ENCODE data around the gene ZSWIM6. TPM values are rescaled to one million over a fixed set of nuclear protein-coding genes. Genes with fewer than 3 reads are reported as not detected.

Gene ZSWIM6
- total RNA-seq, 1 donor from 2014 or later, result 35.9 TPM

- H3K4me3 Mint-ChIP-seq, result no peak overlapping the region
- H3K27ac Mint-ChIP-seq, result no peak overlapping the region
- no peak for DNase-seq (ENCODE audit: low spot score in 2 of 2, unreplicated experiment in 2 of 2)
- no peaks in the 10 kb centered on the region for H3K9me3 Mint-ChIP-seq
- H3K4me1 Mint-ChIP-seq, result peaks cover 36% of the 10 kb centered on the region
- TF ChIP-seq CTCF (IDR thresholded peaks at IDR 0.05; ENCODE audit: unreplicated experiment), result no peak
- no peaks in the 10 kb centered on the region for H3K27me3 Mint-ChIP-seq (ENCODE audit: low read depth)
- no peaks in the 10 kb centered on the region for H3K36me3 Mint-ChIP-seq
These were observed 24.9 kb upstream of the ZSWIM6 start for GRCh38 chr5:61307191-61307590.

DNA sequence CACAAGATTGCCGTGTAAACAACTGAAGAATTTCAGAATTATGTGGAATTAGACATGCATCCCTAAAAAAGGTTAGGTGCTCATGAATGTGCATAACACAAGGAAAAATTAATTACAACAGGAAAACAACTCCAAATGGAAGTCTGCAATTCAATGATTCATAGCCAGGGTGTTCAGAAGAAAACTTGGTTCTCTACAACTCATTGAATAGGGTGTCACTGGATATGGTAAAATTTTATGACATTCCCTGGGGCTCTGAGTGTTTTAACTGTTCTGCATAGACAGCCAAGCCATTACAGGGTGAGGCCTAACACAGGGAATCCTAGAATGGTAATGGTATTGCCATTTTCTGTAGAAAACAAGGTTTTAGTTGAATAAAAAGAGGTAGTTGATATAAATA lies 24.4 kb upstream of the ZSWIM6 start:
- DNase-seq (ENCODE audit: low spot score in 2 of 2, unreplicated experiment in 2 of 2), result no peak
- Mint-ChIP-seq H3K27ac (no peak overlapping the region), H3K36me3 (no peaks in the 10 kb centered on the region), H3K4me3 (no peak overlapping the region), H3K9me3 (no peaks in the 10 kb centered on the region), H3K27me3 (ENCODE audit: low read depth) (no peaks in the 10 kb centered on the region), H3K4me1 (peaks cover 32% of the 10 kb centered on the region)
- TF ChIP-seq CTCF (IDR thresholded peaks at IDR 0.05; ENCODE audit: unreplicated experiment), result no peak

- H3K9me3 Mint-ChIP-seq, result no peaks in the 10 kb centered on the region
- H3K36me3 Mint-ChIP-seq, result no peaks in the 10 kb centered on the region
- H3K4me3 Mint-ChIP-seq, result no peak overlapping the region
- no peak for DNase-seq (ENCODE audit: low spot score in 2 of 2, unreplicated experiment in 2 of 2)
- TF ChIP-seq CTCF (IDR thresholded peaks at IDR 0.05; ENCODE audit: unreplicated experiment), result no peak
- H3K27ac Mint-ChIP-seq, result no peak overlapping the region
- H3K27me3 Mint-ChIP-seq (ENCODE audit: low read depth), result no peaks in the 10 kb centered on the region
- H3K4me1 Mint-ChIP-seq, result peaks cover 34% of the 10 kb centered on the region
These were observed 23.3 kb upstream of the ZSWIM6 start for GRCh38 chr5:61308712-61309111.

DNA sequence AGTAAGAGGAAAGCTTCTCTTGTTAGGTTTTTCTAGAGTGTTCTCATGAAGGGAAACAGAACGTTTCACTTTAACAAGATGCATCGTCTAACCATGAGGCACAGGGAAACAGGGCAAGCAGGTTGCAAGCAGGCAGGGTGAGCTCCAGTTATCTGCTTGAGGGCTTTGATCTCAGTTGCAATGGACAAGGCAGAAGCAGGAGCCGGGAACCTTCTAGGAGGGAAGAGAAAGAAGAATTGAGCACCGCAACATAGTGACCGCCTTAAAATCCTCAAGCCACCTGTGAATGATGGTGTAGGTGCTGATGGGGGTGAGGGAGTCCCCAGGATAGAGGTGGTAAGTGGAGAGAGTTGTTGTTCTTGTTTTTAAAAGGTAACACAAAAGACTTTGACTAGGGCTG lies 22.9 kb upstream of the ZSWIM6 start:
- no peak for TF ChIP-seq CTCF (IDR thresholded peaks at IDR 0.05; ENCODE audit: unreplicated experiment)
- Mint-ChIP-seq H3K4me3 (no peak overlapping the region), H3K4me1 (peaks cover 38% of the 10 kb centered on the region), H3K27me3 (ENCODE audit: low read depth) (no peaks in the 10 kb centered on the region), H3K9me3 (no peaks in the 10 kb centered on the region), H3K27ac (no peak overlapping the region), H3K36me3 (no peaks in the 10 kb centered on the region)
- no peak for DNase-seq (ENCODE audit: low spot score in 2 of 2, unreplicated experiment in 2 of 2)

GRCh38 chr5:61311056-61311610 lies 20.9 kb upstream of the ZSWIM6 start:
- Mint-ChIP-seq H3K4me1 (peaks cover 49% of the 10 kb centered on the region), H3K9me3 (no peaks in the 10 kb centered on the region), H3K27ac (no peak overlapping the region), H3K4me3 (no peak overlapping the region), H3K27me3 (ENCODE audit: low read depth) (no peaks in the 10 kb centered on the region), H3K36me3 (no peaks in the 10 kb centered on the region)
- no peak for DNase-seq (ENCODE audit: low spot score in 2 of 2, unreplicated experiment in 2 of 2)
- no peak for TF ChIP-seq CTCF (IDR thresholded peaks at IDR 0.05; ENCODE audit: unreplicated experiment)
